ENCODE data around the gene AQP7.
"Not testable (repeated sequence)": the region's sequence is repeated elsewhere in the genome, so short reads cannot be mapped to it uniquely, and the experiment has no call there.

AQP7 gene

GRCh38 chr9:33392591-33393021 lies 9.8 kb downstream of the AQP7 start:
- not testable (repeated sequence) for H3K9me3 ChIP-seq (ENCODE audit: control insufficient read depth in 1 of 2, low read length in 2 of 2); H3K4me3 ChIP-seq (ENCODE audit: low read depth in 1 of 2, low read length in 2 of 2); H3K36me3 ChIP-seq (ENCODE audit: control insufficient read depth in 1 of 2, insufficient read depth in 2 of 2, low read length in 2 of 2); H3K4me1 ChIP-seq (ENCODE audit: control insufficient read depth in 1 of 2, insufficient read depth in 2 of 2, low read length in 2 of 2); H3K27ac ChIP-seq (ENCODE audit: low read length); H3K27me3 ChIP-seq (ENCODE audit: low read depth, low read length)

GRCh38 chr9:33391111-33391771 lies 11.1 kb downstream of the AQP7 start:
- not testable (repeated sequence) for H3K27me3 ChIP-seq (ENCODE audit: low read depth, low read length); H3K36me3 ChIP-seq (ENCODE audit: control insufficient read depth in 1 of 2, insufficient read depth in 2 of 2, low read length in 2 of 2); H3K9me3 ChIP-seq (ENCODE audit: control insufficient read depth in 1 of 2, low read length in 2 of 2); H3K4me1 ChIP-seq (ENCODE audit: control insufficient read depth in 1 of 2, insufficient read depth in 2 of 2, low read length in 2 of 2); H3K4me3 ChIP-seq (ENCODE audit: low read depth in 1 of 2, low read length in 2 of 2); H3K27ac ChIP-seq (ENCODE audit: low read length)

DNA sequence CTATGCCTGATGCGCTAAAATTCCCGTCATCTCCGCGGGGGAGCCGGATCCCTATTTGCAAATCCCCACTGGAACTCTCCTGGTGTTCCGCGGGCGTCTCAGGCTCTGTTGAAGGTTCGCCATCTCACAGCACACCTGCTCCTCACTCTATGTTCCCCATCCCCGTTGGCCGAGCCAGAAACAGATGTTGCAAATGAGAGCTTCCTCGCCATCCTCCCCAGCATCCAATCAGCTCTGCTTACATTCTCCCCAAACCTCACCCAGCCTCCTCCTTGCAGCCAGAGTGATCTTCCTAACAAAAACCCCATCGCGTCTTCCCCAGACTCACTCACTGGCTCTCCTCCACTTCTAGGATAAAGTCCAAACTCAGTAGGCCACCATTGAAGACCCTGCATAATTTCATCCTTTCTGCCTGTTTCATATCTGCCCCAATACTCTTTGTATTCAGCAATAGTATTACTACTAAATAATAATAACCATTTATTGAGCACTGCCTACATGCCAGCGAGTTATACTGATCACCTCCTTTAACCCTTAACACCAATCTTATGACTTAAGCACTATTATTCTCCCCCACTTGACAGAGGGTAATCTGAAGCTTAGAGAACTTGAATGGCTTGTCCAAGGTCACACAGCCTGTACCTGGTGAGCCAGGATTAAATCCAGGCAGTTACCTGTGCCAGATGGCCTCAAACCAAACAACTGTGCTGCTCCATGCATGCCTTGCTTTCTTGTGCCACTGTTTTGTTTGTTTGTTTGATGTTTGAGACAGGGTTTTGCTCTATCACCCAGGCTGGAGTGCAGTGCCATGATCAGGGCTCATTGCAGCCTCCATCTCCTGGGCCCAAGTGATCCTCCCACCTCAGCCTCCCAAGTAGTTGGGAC lies 14.0 kb downstream of the AQP7 start:
- H3K27ac ChIP-seq (ENCODE audit: low read length), result no peak overlapping the region

DNA sequence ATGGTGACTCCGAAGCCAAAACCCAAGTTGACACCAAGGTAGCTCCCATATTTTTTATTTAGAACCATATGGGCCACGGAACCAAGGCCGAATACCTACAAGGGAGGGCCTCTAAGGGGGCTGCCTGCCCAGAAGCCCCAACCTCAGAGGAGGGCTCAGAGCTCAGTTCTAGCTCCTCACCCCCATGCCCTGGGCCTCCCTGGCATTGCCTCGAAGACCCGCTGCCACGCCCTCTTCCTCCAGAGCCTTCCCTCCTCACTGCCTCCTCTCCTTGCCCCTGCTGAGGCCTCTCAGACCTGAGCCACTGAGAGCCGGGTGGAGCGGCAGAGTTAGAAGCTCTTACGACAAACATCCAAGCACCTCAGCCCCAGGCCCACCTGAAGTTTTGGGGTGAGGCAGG lies 15.4 kb downstream of the AQP7 start:
- not testable (repeated sequence) for H3K27me3 ChIP-seq (ENCODE audit: low read depth, low read length); H3K27ac ChIP-seq (ENCODE audit: low read length); H3K36me3 ChIP-seq (ENCODE audit: control insufficient read depth in 1 of 2, insufficient read depth in 2 of 2, low read length in 2 of 2)

More for the DNA sequence above, 14.0 kb downstream of the AQP7 start:
- no peak overlapping the region for H3K4me3 ChIP-seq (ENCODE audit: low read depth in 1 of 2, low read length in 2 of 2)
- H3K27me3 ChIP-seq (ENCODE audit: low read depth, low read length), result no peaks in the 10 kb centered on the region
- H3K4me1 ChIP-seq (ENCODE audit: control insufficient read depth in 1 of 2, insufficient read depth in 2 of 2, low read length in 2 of 2), result peaks cover 0 to 9% of the 10 kb centered on the region in 2 donors
- no peaks in the 10 kb centered on the region for H3K9me3 ChIP-seq (ENCODE audit: control insufficient read depth in 1 of 2, low read length in 2 of 2)
- no peaks in the 10 kb centered on the region for H3K36me3 ChIP-seq (ENCODE audit: control insufficient read depth in 1 of 2, insufficient read depth in 2 of 2, low read length in 2 of 2)

DNA sequence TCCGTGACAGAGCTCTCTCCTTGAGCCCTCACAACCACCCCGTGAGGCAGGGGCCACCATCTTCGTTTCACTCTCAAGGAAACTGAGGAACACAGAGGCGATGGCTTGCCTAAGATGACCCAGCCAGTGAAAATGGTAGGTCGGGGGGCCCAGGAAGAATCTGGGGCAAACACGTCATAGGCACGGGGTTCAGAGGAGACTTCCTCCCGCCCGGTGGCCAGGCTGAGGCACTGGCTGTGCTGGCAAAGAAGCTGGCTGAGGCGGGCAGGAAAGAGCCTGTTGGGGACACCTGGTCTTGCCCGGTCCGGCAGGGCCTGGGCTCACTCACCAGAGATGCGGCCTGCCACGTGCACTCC lies 15.7 kb downstream of the AQP7 start:
- H3K9me3 ChIP-seq (ENCODE audit: control insufficient read depth in 1 of 2, low read length in 2 of 2); H3K27me3 ChIP-seq (ENCODE audit: low read depth, low read length); H3K36me3 ChIP-seq (ENCODE audit: control insufficient read depth in 1 of 2, insufficient read depth in 2 of 2, low read length in 2 of 2); H3K27ac ChIP-seq (ENCODE audit: low read length); H3K4me3 ChIP-seq (ENCODE audit: low read depth in 1 of 2, low read length in 2 of 2); H3K4me1 ChIP-seq (ENCODE audit: control insufficient read depth in 1 of 2, insufficient read depth in 2 of 2, low read length in 2 of 2): not testable (repeated sequence)

More for the DNA sequence above, 15.4 kb downstream of the AQP7 start:
- H3K9me3 ChIP-seq (ENCODE audit: control insufficient read depth in 1 of 2, low read length in 2 of 2); H3K4me3 ChIP-seq (ENCODE audit: low read depth in 1 of 2, low read length in 2 of 2); H3K4me1 ChIP-seq (ENCODE audit: control insufficient read depth in 1 of 2, insufficient read depth in 2 of 2, low read length in 2 of 2): not testable (repeated sequence)

DNA sequence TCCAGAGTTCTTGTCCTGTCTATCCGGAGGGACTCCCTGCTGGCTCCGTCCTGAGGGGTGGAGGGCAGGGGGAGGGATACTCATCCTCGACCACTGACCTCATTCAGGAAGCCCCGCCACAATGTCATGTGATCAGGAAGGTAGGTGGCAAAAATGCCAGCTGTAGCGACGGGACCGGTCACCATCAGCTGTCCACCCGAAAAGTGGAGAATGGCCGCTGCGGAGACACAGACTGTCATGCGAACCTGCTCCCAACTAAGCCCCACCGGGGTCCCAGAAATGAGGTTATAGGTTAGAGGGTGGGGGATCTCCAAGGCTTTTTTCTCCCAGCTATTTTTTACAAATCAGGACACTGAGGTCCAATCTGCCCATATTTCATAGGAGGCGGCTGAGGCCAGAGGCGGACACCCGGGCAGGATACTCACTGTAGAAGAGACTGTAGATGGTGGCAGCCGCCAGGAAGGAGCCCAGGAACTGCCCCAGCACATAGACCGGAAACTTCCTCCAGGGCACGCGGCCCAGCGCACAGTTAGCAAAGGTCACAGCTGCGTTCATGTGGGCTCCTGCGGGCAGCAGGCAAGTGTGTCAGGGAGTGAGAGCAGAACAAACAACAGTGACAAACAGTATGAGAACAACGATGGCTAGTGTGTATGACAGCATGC lies 16.3 kb downstream of the AQP7 start:
- H3K36me3 ChIP-seq (ENCODE audit: control insufficient read depth in 1 of 2, insufficient read depth in 2 of 2, low read length in 2 of 2); H3K4me3 ChIP-seq (ENCODE audit: low read depth in 1 of 2, low read length in 2 of 2); H3K27ac ChIP-seq (ENCODE audit: low read length); H3K27me3 ChIP-seq (ENCODE audit: low read depth, low read length); H3K9me3 ChIP-seq (ENCODE audit: control insufficient read depth in 1 of 2, low read length in 2 of 2); H3K4me1 ChIP-seq (ENCODE audit: control insufficient read depth in 1 of 2, insufficient read depth in 2 of 2, low read length in 2 of 2): not testable (repeated sequence)

GRCh38 chr9:33385536-33385935 lies 16.8 kb downstream of the AQP7 start:
- H3K27me3 ChIP-seq (ENCODE audit: low read depth, low read length); H3K36me3 ChIP-seq (ENCODE audit: control insufficient read depth in 1 of 2, insufficient read depth in 2 of 2, low read length in 2 of 2); H3K9me3 ChIP-seq (ENCODE audit: control insufficient read depth in 1 of 2, low read length in 2 of 2); H3K27ac ChIP-seq (ENCODE audit: low read length); H3K4me1 ChIP-seq (ENCODE audit: control insufficient read depth in 1 of 2, insufficient read depth in 2 of 2, low read length in 2 of 2); H3K4me3 ChIP-seq (ENCODE audit: low read depth in 1 of 2, low read length in 2 of 2): not testable (repeated sequence)

DNA sequence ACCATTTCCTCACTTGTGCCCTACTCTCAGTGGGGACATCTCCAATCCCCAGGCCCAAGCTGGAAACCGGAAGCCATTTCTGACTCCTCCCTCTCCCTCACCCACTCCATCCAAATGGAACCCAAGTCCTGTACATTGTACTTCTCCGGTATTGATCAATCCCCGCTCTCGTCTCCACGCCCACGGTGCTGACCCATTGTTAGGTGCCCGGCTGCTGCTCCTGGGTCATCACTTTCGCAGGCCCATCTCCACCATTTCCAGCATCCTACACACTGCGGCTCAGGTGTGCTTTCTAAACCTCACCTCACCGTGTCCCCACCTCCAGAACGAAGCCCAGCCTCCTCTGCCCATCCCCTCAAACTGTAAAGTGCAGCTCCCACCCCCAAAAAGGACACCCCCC lies 19.0 kb downstream of the AQP7 start:
- H3K9me3 ChIP-seq (ENCODE audit: control insufficient read depth in 1 of 2, low read length in 2 of 2); H3K4me3 ChIP-seq (ENCODE audit: low read depth in 1 of 2, low read length in 2 of 2); H3K27ac ChIP-seq (ENCODE audit: low read length); H3K36me3 ChIP-seq (ENCODE audit: control insufficient read depth in 1 of 2, insufficient read depth in 2 of 2, low read length in 2 of 2); H3K27me3 ChIP-seq (ENCODE audit: low read depth, low read length); H3K4me1 ChIP-seq (ENCODE audit: control insufficient read depth in 1 of 2, insufficient read depth in 2 of 2, low read length in 2 of 2): not testable (repeated sequence)

- not testable (repeated sequence) for H3K27ac ChIP-seq (ENCODE audit: low read length); H3K27me3 ChIP-seq (ENCODE audit: low read depth, low read length); H3K4me1 ChIP-seq (ENCODE audit: control insufficient read depth in 1 of 2, insufficient read depth in 2 of 2, low read length in 2 of 2); H3K4me3 ChIP-seq (ENCODE audit: low read depth in 1 of 2, low read length in 2 of 2); H3K36me3 ChIP-seq (ENCODE audit: control insufficient read depth in 1 of 2, insufficient read depth in 2 of 2, low read length in 2 of 2); H3K9me3 ChIP-seq (ENCODE audit: control insufficient read depth in 1 of 2, low read length in 2 of 2)
Measured at GRCh38 chr9:33382397-33382796, 20.0 kb downstream of the AQP7 start.

- Histone ChIP-seq H3K36me3 (ENCODE audit: control insufficient read depth in 1 of 2, insufficient read depth in 2 of 2, low read length in 2 of 2) (no peaks in the 10 kb centered on the region), H3K4me3 (ENCODE audit: low read depth in 1 of 2, low read length in 2 of 2) (no peak overlapping the region), H3K4me1 (ENCODE audit: control insufficient read depth in 1 of 2, insufficient read depth in 2 of 2, low read length in 2 of 2) (no peaks in the 10 kb centered on the region), H3K27me3 (ENCODE audit: low read depth, low read length) (no peaks in the 10 kb centered on the region), H3K9me3 (ENCODE audit: control insufficient read depth in 1 of 2, low read length in 2 of 2) (no peaks in the 10 kb centered on the region), H3K27ac (ENCODE audit: low read length) (no peak overlapping the region)
Measured at GRCh38 chr9:33381231-33381791, 21.1 kb downstream of the AQP7 start.

GRCh38 chr9:33380390-33381094 lies 21.8 kb downstream of the AQP7 start:
- H3K4me3 ChIP-seq (ENCODE audit: low read depth in 1 of 2, low read length in 2 of 2), result no peak overlapping the region
- peaks cover 0 to 6% of the 10 kb centered on the region in 2 donors for H3K4me1 ChIP-seq (ENCODE audit: control insufficient read depth in 1 of 2, insufficient read depth in 2 of 2, low read length in 2 of 2)
- no peak overlapping the region for H3K27ac ChIP-seq (ENCODE audit: low read length)
- no peaks in the 10 kb centered on the region for H3K36me3 ChIP-seq (ENCODE audit: control insufficient read depth in 1 of 2, insufficient read depth in 2 of 2, low read length in 2 of 2)
- H3K27me3 ChIP-seq (ENCODE audit: low read depth, low read length), result no peaks in the 10 kb centered on the region
- H3K9me3 ChIP-seq (ENCODE audit: control insufficient read depth in 1 of 2, low read length in 2 of 2), result no peaks in the 10 kb centered on the region
